Measurements from ENCODE around the gene KNSTRN. TPM values are rescaled to one million over a fixed set of nuclear protein-coding genes. Genes with fewer than 3 reads are reported as not detected.

KNSTRN gene
- total and polyA plus RNA-seq, 2 of the 13 experiments (the other 11 are each of a cell fraction or from before 2014, with no cell fraction given), result 20.3 to 62.3 TPM

GRCh38 chr15:40420071-40420713 is 37.7 kb downstream of the KNSTRN start:
- H3K9me3 ChIP-seq (ENCODE audit: low read length), result no peaks in the 10 kb centered on the region
- no peak overlapping the region for H3K9ac ChIP-seq (ENCODE audit: insufficient read depth, low read depth, low read length)
- TF ChIP-seq RBFOX2 (IDR thresholded peaks at IDR 0.05; ENCODE audit: low read depth, low read length), result peak; percentile 52
- TF ChIP-seq AGO2 (optimal IDR thresholded peaks at IDR 0.05; ENCODE audit: low read depth, low read length), result peak; percentile 70
- no peak for TF ChIP-seq RAD51 (IDR thresholded peaks at IDR 0.05; ENCODE audit: borderline replicate concordance)
- H3K27me3 ChIP-seq (ENCODE audit: control insufficient read depth in 1 of 2, insufficient read depth in 2 of 2, low read length in 2 of 2), result no peaks in the 10 kb centered on the region; a peak in 1 of 5 replicates
- H3K27ac ChIP-seq (ENCODE audit: extremely low read length, insufficient read depth, low read length), result no peak overlapping the region
- H3K4me2 ChIP-seq (ENCODE audit: low read depth, low read length), result no peak overlapping the region
- in situ Hi-C loops (cut with HindIII; ENCODE audit: extremely low pct_ligation_motif_present, low pct_unique_long_range_greater_than_20kb) (loop anchor here (5.0 kb wide), 1 partner anchor 73 kb away; no protein-coding TSS in a partner anchor), intact Hi-C loops (cut with micrococcal nuclease; ENCODE audit: unreplicated experiment) (loop anchor here (2.0 to 5.0 kb wide), 2 partner anchors 79 to 98 kb away; partner anchors contain the start of genes CCDC9B and INAFM2)
- H3K4me3 ChIP-seq (replicated peaks in 1 of 3; ENCODE audit: insufficient read depth in 1 of 3, low read depth in 2 of 3, low read length in 3 of 3), result no peak overlapping the region
- no peaks in the 10 kb centered on the region for H3K79me2 ChIP-seq (ENCODE audit: insufficient read depth, low read length)
- ATAC-seq (no peak), FAIRE-seq (no peak), DNase-seq (ENCODE audit: low spot score) (no peak)
- no peak overlapping the region for H2AFZ ChIP-seq (ENCODE audit: low read length)
- WGBS (ENCODE audit: low lambda C conversion rate), result 95% methylated on average over 6 of the region's 11 CpGs
- ChIA-PET CTCF (ENCODE audit: low intra/inter-chr PET ratio, low total read pairs) (interaction anchor here (2.5 to 3.9 kb wide), 2 partner anchors 51 to 99 kb away, joined by 13 to 32 read pairs; no protein-coding TSS in a partner anchor), POLR2A (interaction anchor here (1.3 to 1.8 kb wide), 2 partner anchors 15 to 52 kb away, joined by 4 to 5 read pairs; partner anchors contain the start of gene IVD)
- no peaks in the 10 kb centered on the region; the same call in 1 of the 2 replicates for H4K20me1 ChIP-seq (ENCODE audit: insufficient read depth, low read length)
- BruUV-seq (replicated peaks), result no TSS peak
- peaks cover 10% of the 10 kb centered on the region for H3K4me1 ChIP-seq (ENCODE audit: insufficient read depth, low read length)
- H3K36me3 ChIP-seq (replicated peaks in 1 of 2; ENCODE audit: control insufficient read depth in 1 of 2, insufficient read depth in 2 of 2, low read length in 2 of 2), result peaks cover 2 to 23% of the 10 kb centered on the region in 2 experiments; a peak in 4 of 5 replicates

GRCh38 chr15:40420793-40421192 is 38.3 kb downstream of the KNSTRN start:
- H3K79me2 ChIP-seq (ENCODE audit: insufficient read depth, low read length), result no peaks in the 10 kb centered on the region
- POLR2A ChIA-PET, result interaction anchor here (1.3 to 1.8 kb wide), 2 partner anchors 15 to 52 kb away, joined by 4 to 5 read pairs; partner anchors contain the start of gene IVD
- FAIRE-seq (no peak), DNase-seq (ENCODE audit: low spot score) (no peak), ATAC-seq (no peak; the same call in 2 of the 3 replicates)
- H3K9ac ChIP-seq (ENCODE audit: insufficient read depth, low read depth, low read length), result no peak overlapping the region
- no peak overlapping the region for H3K27ac ChIP-seq (ENCODE audit: extremely low read length, insufficient read depth, low read length)
- BruUV-seq (replicated peaks), result TSS peak; percentile 43
- TF ChIP-seq ZNF34 (CRISPR knock-in tag; IDR thresholded peaks at IDR 0.05; ENCODE audit: borderline replicate concordance) (no peak), RBM22 (optimal IDR thresholded peaks at IDR 0.05; ENCODE audit: low read length) (peak; percentile 48)
- 86% methylated on average over 3 of the region's 3 CpGs for WGBS (ENCODE audit: low lambda C conversion rate)
- H3K27me3 ChIP-seq (ENCODE audit: control insufficient read depth in 1 of 2, insufficient read depth in 2 of 2, low read length in 2 of 2), result no peaks in the 10 kb centered on the region; a peak in 1 of 5 replicates
- no peak overlapping the region for H3K4me2 ChIP-seq (ENCODE audit: low read depth, low read length)
- no peaks in the 10 kb centered on the region for H3K9me3 ChIP-seq (ENCODE audit: low read length)
- no peak overlapping the region for H2AFZ ChIP-seq (ENCODE audit: low read length)
- no peak overlapping the region for H3K4me3 ChIP-seq (replicated peaks in 1 of 3; ENCODE audit: insufficient read depth in 1 of 3, low read depth in 2 of 3, low read length in 3 of 3)
- H3K4me1 ChIP-seq (ENCODE audit: insufficient read depth, low read length), result peaks cover 10% of the 10 kb centered on the region
- CTCF ChIA-PET (ENCODE audit: low intra/inter-chr PET ratio, low total read pairs), result interaction anchor here (1.7 to 3.9 kb wide), 4 partner anchors 52 to 100 kb away, joined by 6 to 32 read pairs (median 12); partner anchors contain the start of gene INAFM2
- intact Hi-C loops (cut with micrococcal nuclease; ENCODE audit: unreplicated experiment) (loop anchor here (2.0 to 5.0 kb wide), 2 partner anchors 80 to 98 kb away; partner anchors contain the start of genes CCDC9B and INAFM2), in situ Hi-C loops (cut with HindIII; ENCODE audit: extremely low pct_ligation_motif_present, low pct_unique_long_range_greater_than_20kb) (loop anchor here (5.0 kb wide), 1 partner anchor 73 kb away; no protein-coding TSS in a partner anchor)
- H4K20me1 ChIP-seq (ENCODE audit: insufficient read depth, low read length), result no peaks in the 10 kb centered on the region; the same call in 1 of the 2 replicates
- peaks cover 2 to 17% of the 10 kb centered on the region in 2 experiments; a peak in 4 of 5 replicates for H3K36me3 ChIP-seq (replicated peaks in 1 of 2; ENCODE audit: control insufficient read depth in 1 of 2, insufficient read depth in 2 of 2, low read length in 2 of 2)
